GM18951 (cell line): ENCODE results near the gene MCM3AP.
A peak's percentile ranks its signal among the peaks of the same experiment; 100 is the strongest.
"Not testable (repeated sequence)": the region's sequence is repeated elsewhere in the genome, so short reads cannot be mapped to it uniquely, and the experiment has no call there.

Experiments used
- POLR2A ChIP-seq: IDR thresholded peaks from 4 replicates; pipeline ENCODE4 v1.6.1; 2011; ENCODE audit warnings: mild to moderate bottlenecking; ENCODE audit not compliant: insufficient read length, insufficient read depth; ENCODE audit errors: extremely low read depth
- in situ Hi-C: fragments of 300-500 bp; cut with MboI; formaldehyde crosslinking; loops from one replicate; pipeline ENCODE4 v1.12.0; 2022; ENCODE audit warnings: low sequenced_read_pairs, mixed read lengths, inconsistent platforms; ENCODE audit not compliant: unreplicated experiment

MCM3AP gene

GRCh38 chr21:46237474-46237873, 47.9 kb downstream of the MCM3AP start:
- no peak for TF ChIP-seq POLR2A
- in situ Hi-C loops, result no loop called here

- in situ Hi-C loops, result no loop called here
- no peak for TF ChIP-seq POLR2A
Measured at GRCh38 chr21:46234436-46234950, 50.9 kb downstream of the MCM3AP start.

GRCh38 chr21:46229923-46230260, 55.5 kb downstream of the MCM3AP start:
- in situ Hi-C loops, result no loop called here
- TF ChIP-seq POLR2A, result no peak

GRCh38 chr21:46229133-46229922, 56.1 kb downstream of the MCM3AP start:
- peak; percentile 45 for TF ChIP-seq POLR2A
- in situ Hi-C loops, result no loop called here

- in situ Hi-C loops, result no loop called here
- TF ChIP-seq POLR2A, result peak; percentile 79
Measured at GRCh38 chr21:46228345-46229051, 56.9 kb downstream of the MCM3AP start, which contains the start of gene LSS. TSS of gene LSS (minus strand) at chr21:46228774. CDS start at chr21:46228745, 29 bp downstream.

- in situ Hi-C loops, result no loop called here
- no peak for TF ChIP-seq POLR2A
Measured at GRCh38 chr21:46227811-46228344, 57.5 kb downstream of the MCM3AP start.

GRCh38 chr21:46226920-46227599, 58.4 kb downstream of the MCM3AP start:
- no peak for TF ChIP-seq POLR2A
- in situ Hi-C loops, result no loop called here

GRCh38 chr21:46226146-46226545, 59.3 kb downstream of the MCM3AP start:
- no peak for TF ChIP-seq POLR2A
- in situ Hi-C loops, result no loop called here

GRCh38 chr21:46223661-46224060, 61.8 kb downstream of the MCM3AP start:
- in situ Hi-C loops, result not testable (repeated sequence)

- in situ Hi-C loops, result no loop called here
- TF ChIP-seq POLR2A, result no peak
Measured at GRCh38 chr21:46223217-46223616, 62.2 kb downstream of the MCM3AP start.

GRCh38 chr21:46222436-46223116, 62.8 kb downstream of the MCM3AP start:
- no peak for TF ChIP-seq POLR2A
- in situ Hi-C loops, result no loop called here

- TF ChIP-seq POLR2A, result no peak
- in situ Hi-C loops, result no loop called here
Measured at GRCh38 chr21:46221664-46222435, 63.6 kb downstream of the MCM3AP start.
